NCI-H2081 treated with DMSO at 0.1 percent for 48 hours (cell line): Measurements from ENCODE around the gene FBXO17.
"Not testable (repeated sequence)": the region's sequence is repeated elsewhere in the genome, so short reads cannot be mapped to it uniquely, and the experiment has no call there.

ENCODE experiments used
- DNase-seq: peaks from one replicate; lab custom pipeline; 2025; lab: John Stamatoyannopoulos, UW

The FBXO17 gene

GRCh38 chr19:38980583-38981374 lies 5.2 kb upstream of the FBXO17 start:
- DNase-seq, result no peak

- no peak for DNase-seq
These were observed 4.3 kb upstream of the FBXO17 start for GRCh38 chr19:38979812-38980211.

- no peak for DNase-seq
These were observed 2.8 kb upstream of the FBXO17 start for GRCh38 chr19:38978326-38978689.

- DNase-seq, result no peak
These were observed 2.1 kb upstream of the FBXO17 start for GRCh38 chr19:38977445-38978325.

GRCh38 chr19:38975861-38976271 lies 324 bp upstream of the FBXO17 start:
- no peak for DNase-seq

- no peak for DNase-seq
These were observed 823 bp downstream of the FBXO17 start for GRCh38 chr19:38974624-38975213.

GRCh38 chr19:38971672-38972071 lies 3.9 kb downstream of the FBXO17 start:
- no peak for DNase-seq

- DNase-seq, result no peak
These were observed 4.6 kb downstream of the FBXO17 start for GRCh38 chr19:38970664-38971532.

- DNase-seq, result not testable (repeated sequence)
These were observed 9.4 kb downstream of the FBXO17 start for GRCh38 chr19:38966149-38966548.

GRCh38 chr19:38964738-38965137 lies 10.8 kb downstream of the FBXO17 start:
- DNase-seq, result no peak

GRCh38 chr19:38959618-38960017 lies 15.9 kb downstream of the FBXO17 start:
- DNase-seq, result no peak

- DNase-seq, result no peak
These were observed 17.2 kb downstream of the FBXO17 start for GRCh38 chr19:38958301-38958700.

- DNase-seq, result no peak
These were observed 19.3 kb downstream of the FBXO17 start for GRCh38 chr19:38956264-38956663.

- DNase-seq, result no peak
These were observed 21.9 kb downstream of the FBXO17 start for GRCh38 chr19:38953677-38954076.

GRCh38 chr19:38952395-38953165 lies 23.0 kb downstream of the FBXO17 start:
- no peak for DNase-seq

- no peak for DNase-seq
These were observed 24.4 kb downstream of the FBXO17 start for GRCh38 chr19:38951187-38951586.

GRCh38 chr19:38949580-38950367 lies 25.8 kb downstream of the FBXO17 start:
- DNase-seq, result no peak

GRCh38 chr19:38946229-38947010 lies 29.1 kb downstream of the FBXO17 start:
- no peak for DNase-seq

GRCh38 chr19:38945562-38946228 lies 29.8 kb downstream of the FBXO17 start:
- DNase-seq, result no peak
